Liver (tissue), 9 donors: ENCODE results near the gene USP2. TPM values are rescaled to one million over a fixed set of nuclear protein-coding genes. Genes with fewer than 3 reads are reported as not detected.

Experiments used
- DNase-seq: peaks from one replicate; pipeline ENCODE4 v3.0.0-alpha.2; 2017; ENCODE audit warnings: low spot score
- H3K27ac ChIP-seq, 2 donors: one replicate each; pipeline ENCODE4 v1.7.0; 2013; ENCODE audit warnings: inconsistent platforms in 2 of 2, low read length in 2 of 2, control low read depth in 1 of 2, low read depth in 1 of 2, mild to moderate bottlenecking in 1 of 2
- H3K27me3 ChIP-seq, 4 donors: one replicate each; pipeline versions ENCODE4 v1.6.1 to v1.7.0; 2013; ENCODE audit warnings: low read length in 3 of 4, inconsistent platforms in 1 of 4, mild to moderate bottlenecking in 1 of 4, moderate library complexity in 1 of 4; ENCODE audit not compliant: control insufficient read depth in 4 of 4, insufficient read depth in 4 of 4
- H3K36me3 ChIP-seq, 4 donors: one replicate each; pipeline versions ENCODE4 v1.6.1 to v1.7.0; 2013; ENCODE audit warnings: low read length in 3 of 4, mild to moderate bottlenecking in 3 of 4, low read depth in 1 of 4, moderate library complexity in 1 of 4; ENCODE audit not compliant: control insufficient read depth in 4 of 4, insufficient read depth in 3 of 4
- H3K4me1 ChIP-seq, 4 donors: one replicate each; pipeline versions ENCODE4 v1.6.1 to v1.7.0; 2013; ENCODE audit warnings: low read length in 3 of 4, mild to moderate bottlenecking in 3 of 4, moderate library complexity in 1 of 4; ENCODE audit not compliant: control insufficient read depth in 4 of 4, insufficient read depth in 4 of 4
- H3K4me3 ChIP-seq, 3 donors: one replicate each; pipeline versions ENCODE4 v1.6.1 to v1.7.0; 2013; ENCODE audit warnings: low read length in 3 of 3, control low read depth in 1 of 3, low read depth in 1 of 3, mild to moderate bottlenecking in 1 of 3
- H3K9ac ChIP-seq, 2 donors: one replicate each; pipeline ENCODE4 v1.7.0; 2013; ENCODE audit warnings: low read length in 2 of 2, mild to moderate bottlenecking in 2 of 2, moderate library complexity in 2 of 2, control low read depth in 1 of 2, low read depth in 1 of 2
- H3K9me3 ChIP-seq, 4 donors: one replicate each; pipeline versions ENCODE4 v1.6.1 to v1.7.0; 2013; ENCODE audit warnings: low read length in 3 of 4; ENCODE audit not compliant: control insufficient read depth in 4 of 4
- EGR1 ChIP-seq, 2 donors: IDR thresholded peaks; 2 replicates each; pipeline ENCODE4 v1.6.1; 2016 to 2018; ENCODE audit warnings: antibody characterized with exemption in 2 of 2, low read depth in 2 of 2
- FOXA1 ChIP-seq: IDR thresholded peaks from 2 replicates; pipeline ENCODE4 v1.6.1; 2016; ENCODE audit warnings: antibody characterized with exemption
- FOXA2 ChIP-seq: IDR thresholded peaks from 2 replicates; pipeline ENCODE4 v1.6.1; 2016; ENCODE audit warnings: antibody characterized with exemption
- GABPA ChIP-seq, 2 donors: IDR thresholded peaks in 1 of 2; conservative IDR thresholded peaks in 1 of 2; 2 replicates each; pipeline ENCODE4 v1.6.1; 2016; ENCODE audit warnings: antibody characterized with exemption in 2 of 2, mild to moderate bottlenecking in 1 of 2, moderate library complexity in 1 of 2
- HNF4A ChIP-seq, 2 donors: conservative IDR thresholded peaks; 2 replicates each; pipeline ENCODE4 v1.6.1; 2016; ENCODE audit warnings: antibody characterized with exemption in 2 of 2, mild to moderate bottlenecking in 2 of 2
- HNF4G ChIP-seq: IDR thresholded peaks from 2 replicates; pipeline ENCODE4 v1.6.1; 2016; ENCODE audit warnings: antibody characterized with exemption
- JUND ChIP-seq, 2 donors: IDR thresholded peaks; 2 replicates each; pipeline ENCODE4 v1.6.1; 2016; ENCODE audit warnings: antibody characterized with exemption in 2 of 2
- NR2F2 ChIP-seq: IDR thresholded peaks from 2 replicates; pipeline ENCODE4 v1.6.1; 2016; ENCODE audit warnings: antibody characterized with exemption
- RAD21 ChIP-seq, 2 donors: IDR thresholded peaks; 2 replicates each; pipeline ENCODE4 v1.6.1; 2016; ENCODE audit warnings: antibody characterized with exemption in 2 of 2, mild to moderate bottlenecking in 2 of 2
- RXRA ChIP-seq, 2 donors: IDR thresholded peaks; 2 replicates each; pipeline ENCODE4 v1.6.1; 2017 to 2018; ENCODE audit warnings: antibody characterized with exemption in 2 of 2, mild to moderate bottlenecking in 1 of 2
- TAF1 ChIP-seq: conservative IDR thresholded peaks from 2 replicates; pipeline ENCODE4 v1.6.1; 2016; ENCODE audit warnings: antibody characterized with exemption, mild to moderate bottlenecking
- YY1 ChIP-seq: IDR thresholded peaks from 2 replicates; pipeline ENCODE4 v1.6.1; 2016; ENCODE audit warnings: antibody characterized with exemption, mild to moderate bottlenecking
- WGBS: extraction: QIAGEN DNeasy Blood & Tissue Kit; methylation state at CpG from one replicate; pipeline ENCODE4 v1.1.7; 2013; 5-methylcytosine and 5-hydroxymethylcytosine counted together
- polyA plus RNA-seq, 2 donors: library from polyadenylated mRNA; stranded (reverse) in 1 of 2; unstranded in 1 of 2; fragments of 200-250 nt in 1 of 2; fragments of >200 nt in 1 of 2; fragmentation: Nextera tagmentation in 1 of 2; extraction: Ambion mirVana in 1 of 2; gene quantifications; one replicate each; pipeline versions ENCODE4 v1.2.1 to v1.2.3, GENCODE V29; 2013 to 2015
- total RNA-seq, 2 donors: library from RNA; depleted of rRNA; stranded (reverse); fragments of >200 nt; gene quantifications; one replicate each; pipeline ENCODE4 v1.2.3, GENCODE V29; 2014
- TF ChIP-seq, protein P1 (sequence below): IDR thresholded peaks from 2 replicates; pipeline ENCODE4 v1.6.1; 2016; ENCODE audit warnings: antibody characterized with exemption, mild to moderate bottlenecking
- TF ChIP-seq, protein P2 (sequence below): IDR thresholded peaks from 2 replicates; pipeline ENCODE4 v1.6.1; 2016; ENCODE audit warnings: antibody characterized with exemption
- donor health status: healthy.
- donor health status: healthy.
- donor health status: healthy.
- donor health status: healthy.
- donor health status: healthy.

The USP2 gene
- total and polyA plus RNA-seq, 4 donors, result 0.65 to 4.4 (median 2.1) TPM

DNA sequence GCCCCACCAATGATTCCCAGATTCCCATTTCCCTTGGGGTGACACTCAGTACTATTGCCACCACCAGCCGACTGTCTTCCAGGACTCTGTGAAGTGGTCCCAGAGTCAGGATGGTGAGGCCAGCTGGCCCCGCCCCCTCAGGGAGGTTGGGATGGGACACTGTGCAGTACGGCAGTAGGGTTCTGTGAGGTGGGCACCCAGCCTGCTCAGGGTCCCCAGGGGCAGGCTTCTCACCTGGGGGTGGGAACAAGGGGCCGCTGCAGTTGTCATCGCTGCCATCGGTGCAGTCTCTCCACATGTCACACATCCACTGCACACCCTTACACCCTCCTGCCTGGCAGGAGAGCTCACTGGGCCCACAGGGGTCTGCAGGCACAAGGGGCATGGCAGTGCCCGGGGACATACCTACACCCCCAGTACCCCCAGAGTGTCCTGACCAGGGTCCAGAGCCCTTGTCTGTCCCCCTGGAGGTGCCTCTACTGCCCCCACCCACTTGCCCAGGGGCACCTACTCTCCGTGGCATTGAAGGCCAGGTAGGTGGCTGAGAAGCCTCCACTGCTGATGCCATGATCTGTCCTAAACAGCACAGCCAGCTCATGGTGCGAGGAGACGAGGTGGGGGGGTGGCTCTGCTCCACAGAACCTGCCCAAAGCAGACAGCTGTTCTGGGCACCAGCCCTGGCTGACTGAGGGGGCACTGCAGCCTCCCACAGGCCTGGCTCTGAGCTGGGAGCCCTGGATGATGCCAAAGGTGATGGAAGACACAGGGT is 38.9 kb downstream of the USP2 start:
- no peaks in the 10 kb centered on the region for H3K9me3 ChIP-seq
- no peak overlapping the region for H3K27ac ChIP-seq
- peaks cover 0 to 2% (median 0%) of the 10 kb centered on the region in 4 donors for H3K27me3 ChIP-seq
- H3K9ac ChIP-seq, result no peak overlapping the region
- H3K4me3 ChIP-seq, result no peak overlapping the region
- TF ChIP-seq HNF4A (conservative IDR thresholded peaks at IDR 0.05), result no peak
- TF ChIP-seq RAD21 (IDR thresholded peaks at IDR 0.05), result no peak
- no peak for TF ChIP-seq HNF4G
- TF ChIP-seq RXRA (IDR thresholded peaks at IDR 0.05), result no peak
- TF ChIP-seq, protein P1, sequence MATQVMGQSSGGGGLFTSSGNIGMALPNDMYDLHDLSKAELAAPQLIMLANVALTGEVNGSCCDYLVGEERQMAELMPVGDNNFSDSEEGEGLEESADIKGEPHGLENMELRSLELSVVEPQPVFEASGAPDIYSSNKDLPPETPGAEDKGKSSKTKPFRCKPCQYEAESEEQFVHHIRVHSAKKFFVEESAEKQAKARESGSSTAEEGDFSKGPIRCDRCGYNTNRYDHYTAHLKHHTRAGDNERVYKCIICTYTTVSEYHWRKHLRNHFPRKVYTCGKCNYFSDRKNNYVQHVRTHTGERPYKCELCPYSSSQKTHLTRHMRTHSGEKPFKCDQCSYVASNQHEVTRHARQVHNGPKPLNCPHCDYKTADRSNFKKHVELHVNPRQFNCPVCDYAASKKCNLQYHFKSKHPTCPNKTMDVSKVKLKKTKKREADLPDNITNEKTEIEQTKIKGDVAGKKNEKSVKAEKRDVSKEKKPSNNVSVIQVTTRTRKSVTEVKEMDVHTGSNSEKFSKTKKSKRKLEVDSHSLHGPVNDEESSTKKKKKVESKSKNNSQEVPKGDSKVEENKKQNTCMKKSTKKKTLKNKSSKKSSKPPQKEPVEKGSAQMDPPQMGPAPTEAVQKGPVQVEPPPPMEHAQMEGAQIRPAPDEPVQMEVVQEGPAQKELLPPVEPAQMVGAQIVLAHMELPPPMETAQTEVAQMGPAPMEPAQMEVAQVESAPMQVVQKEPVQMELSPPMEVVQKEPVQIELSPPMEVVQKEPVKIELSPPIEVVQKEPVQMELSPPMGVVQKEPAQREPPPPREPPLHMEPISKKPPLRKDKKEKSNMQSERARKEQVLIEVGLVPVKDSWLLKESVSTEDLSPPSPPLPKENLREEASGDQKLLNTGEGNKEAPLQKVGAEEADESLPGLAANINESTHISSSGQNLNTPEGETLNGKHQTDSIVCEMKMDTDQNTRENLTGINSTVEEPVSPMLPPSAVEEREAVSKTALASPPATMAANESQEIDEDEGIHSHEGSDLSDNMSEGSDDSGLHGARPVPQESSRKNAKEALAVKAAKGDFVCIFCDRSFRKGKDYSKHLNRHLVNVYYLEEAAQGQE, result no peak
- TF ChIP-seq EGR1 (IDR thresholded peaks at IDR 0.05; ENCODE audit: low read depth in 2 of 2), result no peak
- no peak for TF ChIP-seq NR2F2
- DNase-seq, result no peak
- peaks cover 7 to 20% (median 11%) of the 10 kb centered on the region in 4 donors for H3K4me1 ChIP-seq
- WGBS, result 87% methylated on average over 10 of the region's 10 CpGs
- no peaks in the 10 kb centered on the region for H3K36me3 ChIP-seq

- H3K9ac ChIP-seq, result no peak overlapping the region
- H3K4me1 ChIP-seq, result peaks cover 7 to 24% (median 11%) of the 10 kb centered on the region in 4 donors
- no peak overlapping the region for H3K27ac ChIP-seq
- H3K9me3 ChIP-seq, result no peaks in the 10 kb centered on the region
- WGBS, result 87% methylated on average over 7 of the region's 7 CpGs
- peaks cover 0 to 2% (median 0%) of the 10 kb centered on the region in 4 donors for H3K27me3 ChIP-seq
- TF ChIP-seq RXRA (IDR thresholded peaks at IDR 0.05) (no peak), HNF4A (conservative IDR thresholded peaks at IDR 0.05) (no peak), YY1 (no peak), FOXA1 (no peak)
- TF ChIP-seq, protein P2, sequence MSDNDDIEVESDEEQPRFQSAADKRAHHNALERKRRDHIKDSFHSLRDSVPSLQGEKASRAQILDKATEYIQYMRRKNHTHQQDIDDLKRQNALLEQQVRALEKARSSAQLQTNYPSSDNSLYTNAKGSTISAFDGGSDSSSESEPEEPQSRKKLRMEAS, result no peak
- no peak for DNase-seq
- no peaks in the 10 kb centered on the region for H3K36me3 ChIP-seq
- H3K4me3 ChIP-seq, result no peak overlapping the region
These were observed 39.5 kb downstream of the USP2 start for GRCh38 chr11:119342023-119342300.

DNA sequence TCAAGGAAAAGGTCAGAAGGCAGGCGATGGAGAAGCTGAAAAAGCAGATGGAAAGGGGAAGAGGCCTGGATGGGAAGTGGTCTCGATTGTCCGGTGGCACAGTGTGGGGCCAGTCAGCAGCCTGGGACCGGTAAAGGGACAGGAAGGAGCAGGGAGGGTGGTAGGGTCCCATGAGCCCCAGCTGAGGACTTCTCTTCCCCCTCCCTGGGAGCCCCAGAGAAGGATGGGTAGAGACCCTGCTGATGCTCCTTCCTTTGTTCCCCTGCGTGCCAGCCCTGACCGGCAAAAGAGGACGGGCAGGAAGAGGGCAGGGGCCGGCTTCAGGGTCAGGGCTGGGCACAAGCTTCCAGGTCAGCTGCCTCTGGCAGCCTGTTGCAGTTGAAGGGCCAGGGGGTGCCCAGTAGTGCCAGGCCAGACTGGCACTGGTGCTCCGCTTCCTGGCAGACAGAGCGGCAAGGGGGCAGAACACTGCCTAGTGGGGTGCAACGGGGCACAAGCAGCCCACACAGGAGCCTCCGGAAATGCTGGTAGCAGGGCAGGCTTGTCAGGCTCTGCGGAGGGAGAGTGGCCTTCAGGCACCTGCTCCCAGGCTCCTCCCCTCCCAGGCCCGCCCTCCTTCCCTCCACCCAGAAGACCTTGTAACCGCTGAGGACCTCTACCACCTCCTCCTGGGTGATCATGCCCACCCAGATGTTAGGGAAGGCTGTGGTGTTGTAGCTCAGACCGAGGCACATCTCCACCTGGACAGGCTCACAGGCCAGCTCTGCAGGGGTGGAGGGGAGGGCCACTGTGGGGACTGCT is 40.1 kb downstream of the USP2 start:
- WGBS, result 45% methylated on average over 16 of the region's 16 CpGs
- H3K27me3 ChIP-seq, result peaks cover 0 to 2% (median 0%) of the 10 kb centered on the region in 4 donors

More for the DNA sequence above, 40.1 kb downstream of the USP2 start:
- TF ChIP-seq RAD21 (IDR thresholded peaks at IDR 0.05) (no peak), EGR1 (IDR thresholded peaks at IDR 0.05; ENCODE audit: low read depth in 2 of 2) (no peak), JUND (IDR thresholded peaks at IDR 0.05) (no peak), GABPA (IDR thresholded peaks at IDR 0.05 in 1 of 2, conservative IDR thresholded peaks at IDR 0.05 in 1 of 2) (no peak), TAF1 (no peak), HNF4G (no peak), HNF4A (conservative IDR thresholded peaks at IDR 0.05) (no peak), FOXA2 (no peak), NR2F2 (no peak), RXRA (IDR thresholded peaks at IDR 0.05) (no peak)
- H3K27ac ChIP-seq, result peak overlapping the region; percentile 60 to 78
- no peaks in the 10 kb centered on the region for H3K36me3 ChIP-seq
- no peak overlapping the region for H3K9ac ChIP-seq
- H3K4me3 ChIP-seq, result no peak overlapping the region
- H3K4me1 ChIP-seq, result peaks cover 7 to 25% (median 11%) of the 10 kb centered on the region in 4 donors
- no peak for DNase-seq
- no peaks in the 10 kb centered on the region for H3K9me3 ChIP-seq
